ENCODE measurements around the gene TBC1D1.

TBC1D1 gene

GRCh38 chr4:38060829-38061431 lies 170.0 kb downstream of the TBC1D1 start:
- DNase-seq: no peak

GRCh38 chr4:38062088-38062775 lies 171.3 kb downstream of the TBC1D1 start:
- DNase-seq: peak; percentile 84

GRCh38 chr4:38062776-38063097 lies 171.9 kb downstream of the TBC1D1 start:
- no peak for DNase-seq

GRCh38 chr4:38065176-38065575 lies 174.3 kb downstream of the TBC1D1 start:
- peak; percentile 88 for DNase-seq

GRCh38 chr4:38065900-38066299 lies 175.0 kb downstream of the TBC1D1 start:
- no peak for DNase-seq

- DNase-seq: no peak
These were observed 176.6 kb downstream of the TBC1D1 start for GRCh38 chr4:38067499-38067898.

- DNase-seq: no peak
These were observed 177.2 kb downstream of the TBC1D1 start for GRCh38 chr4:38068107-38068506.

- peak; percentile 67 for DNase-seq
These were observed 178.4 kb downstream of the TBC1D1 start for GRCh38 chr4:38069271-38069760.

- peak; percentile 53 for DNase-seq
These were observed 181.0 kb downstream of the TBC1D1 start for GRCh38 chr4:38071801-38072431.

- no peak for DNase-seq
These were observed 181.7 kb downstream of the TBC1D1 start for GRCh38 chr4:38072578-38072977.

- DNase-seq: no peak
These were observed 182.8 kb downstream of the TBC1D1 start for GRCh38 chr4:38073596-38074234.

GRCh38 chr4:38075370-38076152 lies 184.7 kb downstream of the TBC1D1 start:
- DNase-seq: peak; percentile 54

- DNase-seq: no peak
These were observed 185.3 kb downstream of the TBC1D1 start for GRCh38 chr4:38076153-38076669.

GRCh38 chr4:38077791-38078489 lies 187.1 kb downstream of the TBC1D1 start:
- no peak for DNase-seq

GRCh38 chr4:38078590-38079421 lies 187.9 kb downstream of the TBC1D1 start:
- DNase-seq: no peak

GRCh38 chr4:38080061-38080974 lies 189.4 kb downstream of the TBC1D1 start:
- no peak for DNase-seq

- no peak for DNase-seq
These were observed 191.1 kb downstream of the TBC1D1 start for GRCh38 chr4:38082021-38082420.

- DNase-seq: no peak
These were observed 191.8 kb downstream of the TBC1D1 start for GRCh38 chr4:38082424-38083385.

All from hematopoietic multipotent progenitor cell treated with erythropoietin and hydrocortisone succinate and interleukin-3 and kit ligand, for 8 days (in vitro differentiated cells).